Measurements from ENCODE around the gene NME1. TPM values are rescaled to one million over a fixed set of nuclear protein-coding genes. Genes with fewer than 3 reads are reported as not detected.

NME1 gene
- total and polyA plus RNA-seq, 9 of the 15 experiments (the other 6 are each of a cell fraction or from before 2014, with no cell fraction given) = 449 to 1,588 (median 604) TPM

- no peak for TF ChIP-seq ZBTB40 (IDR thresholded peaks at IDR 0.05)
- no peak for TF ChIP-seq ZBTB40 (CRISPR knock-in tag; IDR thresholded peaks at IDR 0.05)
- TF ChIP-seq HDAC2 (IDR thresholded peaks at IDR 0.05) = no peak
- no peak for TF ChIP-seq GTF2F1 (IDR thresholded peaks at IDR 0.05; ENCODE audit: low read depth, low read length)
- TF ChIP-seq HDAC3 (IDR thresholded peaks at IDR 0.05; ENCODE audit: borderline replicate concordance, partially characterized antibody) = no peak
- TF ChIP-seq ATF7 (IDR thresholded peaks at IDR 0.05) = peak; percentile 88; the same call in 1 of the 2 replicates
- no peak for TF ChIP-seq EWSR1 (IDR thresholded peaks at IDR 0.05; ENCODE audit: borderline replicate concordance, low read depth, partially characterized antibody)
- no peak for TF ChIP-seq THAP12 (CRISPR knock-in tag; IDR thresholded peaks at IDR 0.05)
- TF ChIP-seq MAFG (tag; conservative IDR thresholded peaks at IDR 0.05) = 0 out of 2 replicates have a peak, but pooled peaks have one; percentile 19
- TF ChIP-seq KDM1A (IDR thresholded peaks at IDR 0.05) = peak in 1 of 2 experiments; percentile 11; a peak in 1 of 4 replicates
- no peak for TF ChIP-seq UBTF (IDR thresholded peaks at IDR 0.05; ENCODE audit: borderline replicate concordance in 1 of 2, low read depth in 2 of 2, low read length in 2 of 2)
- no peak for TF ChIP-seq ZNF217 (CRISPR knock-in tag; IDR thresholded peaks at IDR 0.05)
- TF ChIP-seq CREBBP (IDR thresholded peaks at IDR 0.05; ENCODE audit: low read depth, low read length) = no peak
- TF ChIP-seq NR3C1 (CRISPR knock-in tag; IDR thresholded peaks at IDR 0.05) = no peak
- no peak for TF ChIP-seq KDM2B (CRISPR knock-in tag; IDR thresholded peaks at IDR 0.05)
Observed at GRCh38 chr17:51152766-51153209, 571 bp upstream of the NME1 start (continued).

Data from K562 (cell line).